K562 (cell line): ENCODE results near the gene PPP1R36. TPM values are rescaled to one million over a fixed set of nuclear protein-coding genes. Genes with fewer than 3 reads are reported as not detected.

Experiments
- STAT5B ChIP-seq: fragments of 250-450 bp; sonication (Bioruptor Pico); IDR thresholded peaks from 2 replicates; pipeline ENCODE4 v1.8.0; 2021; ENCODE audit warnings: mild to moderate bottlenecking, inconsistent platforms
- polyA plus RNA-seq, 8 experiments: library from polyadenylated mRNA; depleted of rRNA in 4 of 8; stranded (reverse) in 5 of 8; unstranded in 3 of 8; fragments of >200 nt; fragmentation: Nextera tagmentation in 2 of 8; fragmentation: Illumina TruSeq in 1 of 8; extraction: Ambion mirVana in 2 of 8; extraction: Trizol in 1 of 8; gene quantifications; 2 replicates each; pipeline versions ENCODE4 v1.2.1 to v1.2.3, GENCODE V29; 2011 to 2014; ENCODE audit warnings: inconsistent platforms in 1 of 8, missing spikeins in 1 of 8
- total RNA-seq, 7 experiments: library from RNA; depleted of rRNA in 6 of 7; stranded (reverse); fragments of >200 nt in 6 of 7; fragmentation: Illumina TruSeq in 2 of 7; extraction: Trizol in 2 of 7; gene quantifications; 2 replicates each; pipeline versions ENCODE4 v1.2.1 to v1.2.3, GENCODE V29; 2011 to 2021; ENCODE audit warnings: low replicate concordance in 1 of 7
- TF ChIP-seq, protein P1 (sequence below), 2 experiments: fragments of 450-650 bp in 1 of 2; sonication (generic) in 1 of 2; formaldehyde crosslinking in 1 of 2; IDR thresholded peaks; 2 replicates each; pipeline versions ENCODE4 v1.7.1 to v1.9.0; 2016 to 2022; ENCODE audit warnings: inconsistent platforms in 1 of 2, mild to moderate bottlenecking in 1 of 2, missing genetic modification reagents in 1 of 2

Gene PPP1R36
- total and polyA plus RNA-seq, 9 of the 15 experiments (the other 6 are each of a cell fraction or from before 2014, with no cell fraction given): 0.29 TPM; not detected in 8

DNA sequence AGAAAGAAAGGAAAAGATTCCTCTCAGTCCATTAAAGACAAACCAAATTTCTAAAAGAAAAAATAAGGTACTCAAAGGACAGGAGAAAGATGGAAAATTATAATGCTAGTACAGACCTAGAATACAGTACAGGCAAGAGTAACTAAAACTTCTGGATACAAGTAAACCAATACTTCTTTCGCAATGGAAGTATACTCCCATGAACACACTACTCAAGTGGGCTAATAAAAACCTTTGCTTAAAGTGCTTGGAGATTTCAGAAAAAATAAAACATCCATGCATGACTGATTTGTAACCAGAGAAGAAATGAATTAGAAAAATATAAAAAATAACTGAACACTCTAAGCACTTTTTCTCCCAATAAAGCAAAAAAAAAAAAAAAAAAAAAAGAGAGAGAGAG lies 49.7 kb upstream of the PPP1R36 start (continued):
- TF ChIP-seq, protein P1, sequence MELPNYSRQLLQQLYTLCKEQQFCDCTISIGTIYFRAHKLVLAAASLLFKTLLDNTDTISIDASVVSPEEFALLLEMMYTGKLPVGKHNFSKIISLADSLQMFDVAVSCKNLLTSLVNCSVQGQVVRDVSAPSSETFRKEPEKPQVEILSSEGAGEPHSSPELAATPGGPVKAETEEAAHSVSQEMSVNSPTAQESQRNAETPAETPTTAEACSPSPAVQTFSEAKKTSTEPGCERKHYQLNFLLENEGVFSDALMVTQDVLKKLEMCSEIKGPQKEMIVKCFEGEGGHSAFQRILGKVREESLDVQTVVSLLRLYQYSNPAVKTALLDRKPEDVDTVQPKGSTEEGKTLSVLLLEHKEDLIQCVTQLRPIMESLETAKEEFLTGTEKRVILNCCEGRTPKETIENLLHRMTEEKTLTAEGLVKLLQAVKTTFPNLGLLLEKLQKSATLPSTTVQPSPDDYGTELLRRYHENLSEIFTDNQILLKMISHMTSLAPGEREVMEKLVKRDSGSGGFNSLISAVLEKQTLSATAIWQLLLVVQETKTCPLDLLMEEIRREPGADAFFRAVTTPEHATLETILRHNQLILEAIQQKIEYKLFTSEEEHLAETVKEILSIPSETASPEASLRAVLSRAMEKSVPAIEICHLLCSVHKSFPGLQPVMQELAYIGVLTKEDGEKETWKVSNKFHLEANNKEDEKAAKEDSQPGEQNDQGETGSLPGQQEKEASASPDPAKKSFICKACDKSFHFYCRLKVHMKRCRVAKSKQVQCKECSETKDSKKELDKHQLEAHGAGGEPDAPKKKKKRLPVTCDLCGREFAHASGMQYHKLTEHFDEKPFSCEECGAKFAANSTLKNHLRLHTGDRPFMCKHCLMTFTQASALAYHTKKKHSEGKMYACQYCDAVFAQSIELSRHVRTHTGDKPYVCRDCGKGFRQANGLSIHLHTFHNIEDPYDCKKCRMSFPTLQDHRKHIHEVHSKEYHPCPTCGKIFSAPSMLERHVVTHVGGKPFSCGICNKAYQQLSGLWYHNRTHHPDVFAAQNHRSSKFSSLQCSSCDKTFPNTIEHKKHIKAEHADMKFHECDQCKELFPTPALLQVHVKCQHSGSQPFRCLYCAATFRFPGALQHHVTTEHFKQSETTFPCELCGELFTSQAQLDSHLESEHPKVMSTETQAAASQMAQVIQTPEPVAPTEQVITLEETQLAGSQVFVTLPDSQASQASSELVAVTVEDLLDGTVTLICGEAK (IDR thresholded peaks at IDR 0.05): no peak
- TF ChIP-seq, protein P1 (CRISPR knock-in tag; IDR thresholded peaks at IDR 0.05): no peak
- TF ChIP-seq STAT5B (CRISPR knock-in tag): no peak
- TF ChIP-seq, all 486 proteins: peak for 0
